GM08714 (cell line): ENCODE results near the gene GXYLT1.
"Not testable (repeated sequence)": the region's sequence is repeated elsewhere in the genome, so short reads cannot be mapped to it uniquely, and the experiment has no call there.

Source experiments
- H3K4me3 ChIP-seq: fragments of 200-500 bp; sonication (Bioruptor generic); 2 replicates; pipeline ENCODE4 v1.5.1; 2014; ENCODE audit warnings: mild to moderate bottlenecking, low read length, inconsistent platforms
- ZNF274 ChIP-seq: IDR thresholded peaks from 2 replicates; pipeline ENCODE4 v1.6.1; 2012; ENCODE audit warnings: mild to moderate bottlenecking, low read depth, low read length

Gene GXYLT1

DNA sequence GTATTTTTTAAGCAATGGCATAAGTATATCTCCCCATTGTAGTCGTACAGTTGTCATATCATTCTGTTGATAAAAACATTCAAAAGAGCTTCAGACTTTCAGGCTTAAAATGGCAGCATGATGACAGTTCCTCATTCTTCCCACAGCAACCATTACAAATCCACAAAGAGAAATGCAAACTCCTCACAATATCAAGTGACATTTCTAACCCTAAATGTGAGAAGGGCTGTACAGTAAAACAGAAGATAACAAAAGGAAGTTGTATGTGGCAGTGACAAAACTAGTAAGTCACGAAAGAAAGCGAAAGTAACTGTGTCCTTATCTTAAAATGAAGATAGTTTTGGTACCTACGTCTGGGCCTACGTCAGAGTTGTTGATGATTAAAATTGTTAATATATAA lies 46.7 kb downstream of the GXYLT1 start:
- no peak for TF ChIP-seq ZNF274
- H3K4me3 ChIP-seq = no peak overlapping the region; the same call in 1 of the 2 replicates

- TF ChIP-seq ZNF274 = no peak
- no peak overlapping the region for H3K4me3 ChIP-seq
These were observed 50.4 kb downstream of the GXYLT1 start for GRCh38 chr12:42094277-42094676.

- no peak for TF ChIP-seq ZNF274
- H3K4me3 ChIP-seq = no peak overlapping the region
These were observed 52.9 kb downstream of the GXYLT1 start for GRCh38 chr12:42091769-42092168.

- TF ChIP-seq ZNF274 = no peak
These were observed 53.8 kb downstream of the GXYLT1 start for GRCh38 chr12:42090899-42091298.

GRCh38 chr12:42086031-42086430 lies 58.6 kb downstream of the GXYLT1 start:
- no peak overlapping the region for H3K4me3 ChIP-seq
- no peak for TF ChIP-seq ZNF274

More at GRCh38 chr12:42090899-42091298, 53.8 kb downstream of the GXYLT1 start:
- no peak overlapping the region for H3K4me3 ChIP-seq

DNA sequence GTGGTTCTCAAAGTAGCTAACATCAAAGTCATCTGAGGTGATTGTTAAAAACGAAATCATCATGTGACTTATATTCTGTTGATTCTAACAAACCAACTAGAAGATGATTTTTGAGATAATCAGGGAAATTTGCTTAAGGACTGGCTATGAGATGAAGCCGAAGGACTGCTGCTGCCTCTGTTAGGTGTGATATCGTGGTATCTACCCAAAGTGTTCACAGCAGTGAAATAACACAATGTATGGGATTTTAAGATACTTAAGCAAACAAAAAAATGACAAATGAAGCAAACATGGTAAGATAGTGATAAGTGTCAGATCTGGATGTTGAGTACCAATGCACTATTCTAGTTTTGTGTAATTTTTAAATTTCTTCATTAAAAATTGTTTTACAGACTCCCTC lies 59.1 kb downstream of the GXYLT1 start:
- H3K4me3 ChIP-seq = no peak overlapping the region
- TF ChIP-seq ZNF274 = no peak

- no peak for TF ChIP-seq ZNF274
- no peak overlapping the region for H3K4me3 ChIP-seq
These were observed 60.2 kb downstream of the GXYLT1 start for GRCh38 chr12:42084522-42084921.

GRCh38 chr12:42076976-42077375 lies 67.7 kb downstream of the GXYLT1 start:
- no peak overlapping the region for H3K4me3 ChIP-seq
- TF ChIP-seq ZNF274 = no peak

GRCh38 chr12:42070036-42070435 lies 74.6 kb downstream of the GXYLT1 start:
- H3K4me3 ChIP-seq = no peak overlapping the region
- no peak for TF ChIP-seq ZNF274

GRCh38 chr12:42059127-42059526 lies 85.5 kb downstream of the GXYLT1 start:
- no peak overlapping the region for H3K4me3 ChIP-seq
- TF ChIP-seq ZNF274 = no peak

DNA sequence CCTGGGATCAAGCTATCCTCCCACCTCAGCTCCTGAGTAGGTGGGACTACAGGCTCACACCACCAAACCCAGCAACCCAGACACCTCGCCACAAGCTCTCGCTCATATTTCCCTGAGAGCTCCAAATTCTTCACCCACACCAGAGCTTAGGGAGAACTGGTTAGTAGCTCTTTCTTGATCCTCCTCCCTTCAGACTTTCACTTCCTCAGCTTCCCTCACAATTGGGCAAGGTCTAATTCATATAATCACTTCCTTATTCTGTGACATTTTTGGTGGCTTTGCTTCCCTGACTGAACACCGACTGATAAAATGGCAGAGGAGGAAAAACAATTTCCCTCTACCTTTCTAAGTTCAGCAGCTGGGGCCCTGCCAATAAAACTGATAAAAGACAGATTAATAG lies 88.5 kb downstream of the GXYLT1 start:
- no peak for TF ChIP-seq ZNF274
- H3K4me3 ChIP-seq = no peak overlapping the region

- no peak overlapping the region for H3K4me3 ChIP-seq
- no peak for TF ChIP-seq ZNF274
These were observed 91.2 kb downstream of the GXYLT1 start for GRCh38 chr12:42053456-42053855.

GRCh38 chr12:42048980-42049379 lies 95.7 kb downstream of the GXYLT1 start:
- H3K4me3 ChIP-seq = not testable (repeated sequence)

DNA sequence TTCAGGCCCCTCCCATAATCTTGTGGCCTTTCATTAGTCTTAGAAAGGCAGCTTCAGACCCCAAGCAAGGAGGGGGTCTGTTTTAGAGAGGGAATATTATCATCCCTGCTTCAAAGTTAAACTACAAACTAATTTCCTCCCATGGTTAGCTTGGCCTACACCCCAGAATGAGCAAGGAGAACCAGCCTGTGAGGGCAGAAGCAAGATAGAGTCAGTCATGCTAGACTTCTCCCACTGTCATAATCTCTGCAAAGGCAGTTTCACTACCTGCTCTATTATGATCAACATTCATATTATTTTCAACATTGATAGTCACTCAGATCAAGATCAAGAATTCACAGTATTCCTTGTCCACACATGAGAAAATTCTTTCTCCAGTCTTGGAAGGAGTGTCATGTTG lies 105.1 kb downstream of the GXYLT1 start:
- H3K4me3 ChIP-seq = no peak overlapping the region
- TF ChIP-seq ZNF274 = no peak

DNA sequence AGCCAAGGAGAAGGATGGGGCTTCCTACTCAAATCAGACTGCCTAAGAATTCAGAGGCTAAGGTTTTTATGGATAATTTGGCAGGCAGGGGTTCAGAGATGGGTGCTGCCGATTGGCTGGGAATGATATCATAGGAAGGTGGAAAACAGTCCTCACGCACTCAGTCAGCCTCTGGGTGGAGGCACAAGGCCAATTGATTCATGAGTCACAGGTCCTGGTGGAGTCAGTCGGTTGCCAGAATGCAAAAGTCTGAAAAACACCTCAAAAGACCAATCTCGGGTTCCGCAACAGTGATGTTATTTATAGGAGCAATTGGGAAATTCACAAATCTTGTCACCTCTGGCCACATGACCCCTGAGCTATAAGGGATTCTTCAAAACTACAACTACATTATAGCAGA lies 105.5 kb downstream of the GXYLT1 start:
- no peak overlapping the region for H3K4me3 ChIP-seq
- TF ChIP-seq ZNF274 = no peak

DNA sequence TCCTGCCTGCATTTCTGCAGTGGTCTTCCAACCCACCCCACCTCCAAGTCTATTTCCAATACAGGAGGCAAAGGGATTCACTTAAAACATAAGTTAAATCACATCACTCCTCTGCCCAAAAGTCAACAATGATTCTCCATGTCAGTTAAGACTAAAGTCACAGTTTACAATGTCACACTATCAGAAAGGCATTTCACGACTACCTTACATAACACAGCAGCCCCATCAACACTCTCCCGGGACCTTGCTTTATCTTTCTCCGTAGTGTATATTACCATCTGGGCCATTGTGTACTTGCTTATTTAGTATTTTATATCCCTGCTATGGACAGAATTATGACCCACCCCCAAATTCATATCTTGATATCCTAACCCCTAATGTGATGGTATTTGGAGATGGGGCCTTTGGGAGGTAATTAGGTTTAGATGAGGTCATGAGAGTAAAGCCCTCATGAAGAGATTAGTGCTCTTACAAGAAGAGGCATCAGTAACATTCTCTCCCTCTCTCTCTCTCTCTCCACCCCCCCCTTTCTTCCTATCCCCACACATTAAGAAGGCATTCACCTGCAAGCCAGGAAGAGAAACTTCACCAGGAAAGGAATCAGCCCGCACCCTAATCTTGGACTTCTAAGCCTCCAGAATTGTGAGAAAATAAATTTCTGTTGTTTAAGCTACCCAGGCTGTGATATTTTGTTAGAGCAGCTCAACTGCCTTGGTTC lies 112.7 kb downstream of the GXYLT1 start:
- TF ChIP-seq ZNF274 = no peak

More for the DNA sequence above, 112.7 kb downstream of the GXYLT1 start:
- no peak overlapping the region for H3K4me3 ChIP-seq
